K562 (cell line): ENCODE measurements around the gene ZNF865. TPM values are rescaled to one million over a fixed set of nuclear protein-coding genes. Genes with fewer than 3 reads are reported as not detected.

Source experiments
- AFF1 ChIP-seq, 2 experiments: fragments of 450-650 bp; IDR thresholded peaks; 2 replicates each; pipeline ENCODE4 v1.6.1; 2018; ENCODE audit warnings: mild to moderate bottlenecking in 2 of 2, low read depth in 1 of 2; ENCODE audit not compliant: partially characterized antibody in 2 of 2
- BMI1 ChIP-seq: fragments of 150-350 bp; IDR thresholded peaks from 2 replicates; pipeline ENCODE4 v1.6.1; 2014; ENCODE audit warnings: low read length
- DPF2 ChIP-seq: fragments of 450-650 bp; IDR thresholded peaks from 2 replicates; pipeline ENCODE4 v1.6.1; 2016
- KDM2B ChIP-seq: fragments of 250-450 bp; sonication (Bioruptor Pico); IDR thresholded peaks from 2 replicates; pipeline ENCODE4 v1.8.0; 2021; ENCODE audit warnings: mild to moderate bottlenecking, moderate library complexity
- L3MBTL2 ChIP-seq: fragments of 450-650 bp; IDR thresholded peaks from 2 replicates; pipeline ENCODE4 v1.6.1; 2016; ENCODE audit warnings: mild to moderate bottlenecking, moderate library complexity
- MAFK ChIP-seq: IDR thresholded peaks from 2 replicates; pipeline ENCODE4 v1.6.1; 2011; ENCODE audit warnings: low read length, improper control_type of control experiment
- MCM7 ChIP-seq, 2 experiments: fragments of 450-650 bp; IDR thresholded peaks; 2 replicates each; pipeline ENCODE4 v1.6.1; 2016 to 2018
- MITF ChIP-seq: IDR thresholded peaks from 2 replicates; pipeline ENCODE4 v1.6.1; 2014; ENCODE audit warnings: antibody characterized with exemption
- POLR2B ChIP-seq: fragments of 450-650 bp; IDR thresholded peaks from 2 replicates; pipeline ENCODE4 v1.6.1; 2018; ENCODE audit warnings: low read depth; ENCODE audit not compliant: partially characterized antibody
- SAP30 ChIP-seq: fragments of 200-600 bp; sonication (generic); IDR thresholded peaks from 2 replicates; pipeline ENCODE4 v1.6.1; 2012; ENCODE audit warnings: borderline replicate concordance, low read depth, mild to moderate bottlenecking, moderate library complexity, low read length, control low read depth, inconsistent platforms; ENCODE audit not compliant: insufficient read depth, poor library complexity, severe bottlenecking
- SETDB1 ChIP-seq: IDR thresholded peaks from one replicate; pipeline ENCODE4 v1.6.1; 2012; ENCODE audit warnings: low read length, control low read depth, inconsistent platforms
- SRSF7 ChIP-seq: fragments of 200-400 bp; formaldehyde crosslinking; optimal IDR thresholded peaks from 2 replicates; pipeline ENCODE3; 2017; ENCODE audit warnings: mild to moderate bottlenecking, low read depth, low read length
- STAG1 ChIP-seq: sonication (generic); formaldehyde crosslinking; IDR thresholded peaks from 2 replicates; pipeline ENCODE4 v1.5.0; 2020; ENCODE audit warnings: missing genetic modification reagents, borderline replicate concordance
- TBP ChIP-seq: optimal IDR thresholded peaks from 2 replicates; pipeline ENCODE3; 2011; ENCODE audit warnings: low read depth, low read length, improper control_type of control experiment
- XRCC5 ChIP-seq: fragments of 200-400 bp; formaldehyde crosslinking; IDR thresholded peaks from 2 replicates; pipeline ENCODE4 v1.6.1; 2017; ENCODE audit warnings: low read depth, mild to moderate bottlenecking, low read length
- ZBTB9 ChIP-seq: fragments of 450-650 bp; formaldehyde crosslinking; IDR thresholded peaks from 2 replicates; pipeline ENCODE4 v1.4.0; 2020; ENCODE audit warnings: mild to moderate bottlenecking, moderate library complexity
- ZNF133 ChIP-seq: fragments of 250-450 bp; sonication (Bioruptor Pico); IDR thresholded peaks from 2 replicates; pipeline ENCODE4 v1.4.0; 2020; ENCODE audit warnings: mild to moderate bottlenecking
- ZNF217 ChIP-seq: sonication (generic); formaldehyde crosslinking; IDR thresholded peaks from 2 replicates; pipeline ENCODE4 v1.8.0; 2022; ENCODE audit warnings: mild to moderate bottlenecking, missing genetic modification reagents
- ZNF431 ChIP-seq: sonication (generic); formaldehyde crosslinking; IDR thresholded peaks from 2 replicates; pipeline ENCODE4 v1.8.0; 2022; ENCODE audit warnings: mild to moderate bottlenecking, missing genetic modification reagents
- ZNF785 ChIP-seq: fragments of 250-450 bp; sonication (Bioruptor Pico); IDR thresholded peaks from 2 replicates; pipeline ENCODE4 v1.4.0; 2020; ENCODE audit warnings: mild to moderate bottlenecking
- polyA plus RNA-seq, 8 experiments: library from polyadenylated mRNA; depleted of rRNA in 4 of 8; stranded (reverse) in 5 of 8; unstranded in 3 of 8; fragments of >200 nt; fragmentation: Nextera tagmentation in 2 of 8; fragmentation: Illumina TruSeq in 1 of 8; extraction: Ambion mirVana in 2 of 8; extraction: Trizol in 1 of 8; gene quantifications; 2 replicates each; pipeline versions ENCODE4 v1.2.1 to v1.2.3, GENCODE V29; 2011 to 2014; ENCODE audit warnings: inconsistent platforms in 1 of 8, missing spikeins in 1 of 8
- total RNA-seq, 7 experiments: library from RNA; depleted of rRNA in 6 of 7; stranded (reverse); fragments of >200 nt in 6 of 7; fragmentation: Illumina TruSeq in 2 of 7; extraction: Trizol in 2 of 7; gene quantifications; 2 replicates each; pipeline versions ENCODE4 v1.2.1 to v1.2.3, GENCODE V29; 2011 to 2021; ENCODE audit warnings: low replicate concordance in 1 of 7
- TF ChIP-seq, protein P1 (sequence below), 2 experiments: fragments of 450-650 bp; IDR thresholded peaks; 2 replicates each; pipeline ENCODE4 v1.6.1; 2016

The ZNF865 gene
- total and polyA plus RNA-seq, 9 of the 15 experiments (the other 6 are each of a cell fraction or from before 2014, with no cell fraction given), result 0.40 to 18.8 (median 1.6) TPM; not detected in 2

DNA sequence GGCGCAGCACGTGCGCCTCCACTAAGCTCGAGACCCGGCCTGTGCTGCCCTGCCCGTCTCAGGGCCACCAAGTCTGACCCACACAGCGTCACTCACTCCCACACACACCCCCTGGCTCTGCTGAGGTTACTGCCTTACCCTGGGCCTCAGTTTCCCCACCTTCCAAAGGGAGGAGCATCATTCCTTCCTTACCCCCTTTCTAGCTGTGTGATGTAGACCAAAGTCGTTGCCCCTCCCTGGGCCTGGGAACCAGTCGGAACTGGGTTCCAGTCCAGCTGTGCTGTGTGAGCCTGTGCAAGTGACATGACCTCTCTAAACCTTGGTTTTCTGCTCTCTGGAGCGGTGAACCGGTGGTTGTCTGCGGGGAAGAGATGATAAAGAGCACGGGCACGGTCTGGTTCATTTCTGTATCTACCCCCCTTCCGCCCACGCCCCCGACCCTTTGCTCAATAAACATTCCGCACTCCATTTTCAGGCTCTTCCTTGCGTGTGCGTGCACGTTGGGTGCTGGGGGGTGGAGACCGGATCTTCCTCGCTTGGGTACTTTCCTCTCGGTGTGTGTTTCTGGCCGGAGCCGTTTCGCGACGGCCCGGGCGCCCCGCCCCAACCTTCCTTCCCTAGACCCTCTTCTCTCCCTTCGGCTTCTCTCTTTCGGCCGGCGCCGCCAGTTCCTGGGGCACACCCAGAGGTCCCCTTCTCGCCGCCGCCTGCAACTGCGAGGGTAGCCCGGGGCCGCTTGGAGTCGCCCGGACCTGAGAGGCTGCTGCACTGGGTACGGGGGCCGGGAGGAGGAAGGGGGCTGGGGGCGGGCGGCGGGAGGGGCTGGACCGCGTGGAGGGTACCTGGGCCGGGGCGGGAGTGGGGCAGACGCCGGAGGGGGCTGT is 37.8 kb downstream of the ZNF865 start, which contains the start of gene ZNF581 (continued):
- TF ChIP-seq ZBTB9 (CRISPR knock-in tag) (peak; percentile 42; the same call in 1 of the 2 replicates), ZNF785 (CRISPR knock-in tag) (no peak), XRCC5 (peak; percentile 94; the same call in 1 of the 2 replicates), ZNF217 (CRISPR knock-in tag) (no peak), TBP (peak; percentile 69), MCM7 (IDR thresholded peaks at IDR 0.05) (no peak), BMI1 (no peak), STAG1 (no peak), SAP30 (peak; percentile 90), SETDB1 (no peak), SRSF7 (no peak), POLR2B (peak; percentile 63), L3MBTL2 (peak; percentile 19; the same call in 1 of the 2 replicates), MAFK (no peak), ZNF431 (CRISPR knock-in tag) (no peak), AFF1 (IDR thresholded peaks at IDR 0.05; ENCODE audit: low read depth in 1 of 2, partially characterized antibody in 2 of 2) (peak in 1 of 2 experiments; percentile 27), ZNF133 (CRISPR knock-in tag) (no peak), DPF2 (no peak), MITF (no peak), KDM2B (CRISPR knock-in tag) (peak; percentile 40; the same call in 1 of the 2 replicates)
- TF ChIP-seq, protein P1, sequence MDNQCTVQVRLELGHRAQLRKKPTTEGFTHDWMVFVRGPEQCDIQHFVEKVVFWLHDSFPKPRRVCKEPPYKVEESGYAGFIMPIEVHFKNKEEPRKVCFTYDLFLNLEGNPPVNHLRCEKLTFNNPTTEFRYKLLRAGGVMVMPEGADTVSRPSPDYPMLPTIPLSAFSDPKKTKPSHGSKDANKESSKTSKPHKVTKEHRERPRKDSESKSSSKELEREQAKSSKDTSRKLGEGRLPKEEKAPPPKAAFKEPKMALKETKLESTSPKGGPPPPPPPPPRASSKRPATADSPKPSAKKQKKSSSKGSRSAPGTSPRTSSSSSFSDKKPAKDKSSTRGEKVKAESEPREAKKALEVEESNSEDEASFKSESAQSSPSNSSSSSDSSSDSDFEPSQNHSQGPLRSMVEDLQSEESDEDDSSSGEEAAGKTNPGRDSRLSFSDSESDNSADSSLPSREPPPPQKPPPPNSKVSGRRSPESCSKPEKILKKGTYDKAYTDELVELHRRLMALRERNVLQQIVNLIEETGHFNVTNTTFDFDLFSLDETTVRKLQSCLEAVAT (IDR thresholded peaks at IDR 0.05), result 0 out of 4 replicates have a peak, but pooled peaks have one; percentile 15 to 17
